ENCODE measurements around the gene ADI1. TPM values are rescaled to one million over a fixed set of nuclear protein-coding genes. Genes with fewer than 3 reads are reported as not detected.

The ADI1 gene
- total RNA-seq, 2 donors from 2014 or later = 18.8 to 22.3 TPM

DNA sequence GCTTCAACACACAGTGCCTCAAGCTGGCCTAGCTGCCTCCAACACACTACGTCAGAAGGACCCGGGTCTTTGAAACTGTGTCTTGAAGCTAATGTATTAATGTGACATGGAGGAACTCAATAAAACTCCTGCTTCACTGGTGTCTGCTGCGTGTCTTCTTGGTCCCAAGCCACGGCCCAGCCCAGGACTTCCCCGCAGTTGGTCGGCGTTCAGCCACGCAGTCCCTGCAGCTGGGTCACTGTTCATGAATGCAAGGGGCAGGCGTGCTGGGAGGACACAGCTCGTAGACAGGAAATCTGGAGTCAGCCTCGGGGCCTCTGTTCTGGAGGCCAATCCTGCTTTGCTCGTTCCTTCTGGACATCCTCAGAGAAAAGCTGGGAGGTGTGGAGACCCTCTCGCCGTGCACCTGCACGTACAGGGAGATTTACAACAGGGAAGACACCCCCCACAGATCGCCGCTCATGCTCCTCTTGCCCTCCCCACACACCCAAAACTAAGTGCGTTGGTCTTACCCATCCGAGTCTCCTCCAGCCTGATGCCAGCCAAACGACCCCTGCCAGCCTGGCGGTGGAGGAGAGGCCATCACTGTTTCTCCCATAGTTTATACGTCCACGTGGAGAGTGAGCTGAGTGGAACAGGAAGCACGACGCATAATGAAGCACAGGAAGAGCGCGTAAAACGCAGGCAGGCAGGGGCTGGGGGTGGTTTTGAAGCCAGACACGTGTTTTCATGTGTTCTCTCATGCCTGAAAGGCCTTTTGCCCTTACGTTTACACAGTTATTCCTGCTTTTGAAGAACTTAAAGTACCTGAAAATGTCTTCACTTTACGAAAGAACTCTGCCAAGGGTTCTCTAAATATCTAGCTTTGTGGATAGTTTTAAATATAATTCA lies 39.7 kb downstream of the ADI1 start:
- no peak for ATAC-seq
- Histone ChIP-seq H3K27ac (no peak overlapping the region), H3K4me1 (peaks cover 8% of the 10 kb centered on the region), H3K27me3 (no peaks in the 10 kb centered on the region), H3K36me3 (replicated peaks in 1 of 2; ENCODE audit: insufficient read depth in 1 of 2, low read depth in 2 of 2) (peaks cover 0 to 8% of the 10 kb centered on the region in 2 donors), H3K4me3 (no peak overlapping the region), H3K9me3 (no peaks in the 10 kb centered on the region)
- 86 to 91% methylated on average over 25 to 31 of the region's 31 CpGs for WGBS, 2 donors
- DNase-seq = no peak
- TF ChIP-seq POLR2A (IDR thresholded peaks at IDR 0.05) (no peak), CTCF (IDR thresholded peaks at IDR 0.05) (no peak)
- intact Hi-C loops (cut with DNase I) = no loop called here

DNA sequence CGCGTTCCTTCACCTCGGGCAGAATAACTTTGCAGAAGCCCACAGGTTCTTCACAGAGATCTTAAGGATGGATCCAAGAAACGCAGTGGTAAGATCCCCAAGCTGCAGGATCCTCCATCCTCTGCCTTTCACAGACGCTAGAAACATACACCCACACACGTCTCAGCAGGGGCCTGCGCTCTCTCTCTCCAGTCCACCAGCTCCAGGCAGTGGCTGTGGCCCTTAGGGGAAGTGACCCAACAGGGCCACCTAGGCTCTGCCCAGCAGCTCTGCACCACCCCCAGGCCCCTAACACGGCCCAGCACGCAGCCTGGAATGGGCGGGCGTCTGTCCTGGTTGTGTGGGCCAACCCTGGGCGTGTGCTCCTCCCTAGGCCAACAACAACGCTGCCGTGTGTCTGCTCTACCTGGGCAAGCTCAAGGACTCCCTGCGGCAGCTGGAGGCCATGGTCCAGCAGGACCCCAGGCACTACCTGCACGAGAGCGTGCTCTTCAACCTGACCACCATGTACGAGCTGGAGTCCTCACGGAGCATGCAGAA lies 40.4 kb downstream of the ADI1 start:
- peaks cover 0 to 8% of the 10 kb centered on the region in 2 donors for H3K36me3 ChIP-seq (replicated peaks in 1 of 2; ENCODE audit: insufficient read depth in 1 of 2, low read depth in 2 of 2)
- 75 to 91% methylated on average over 4 to 15 of the region's 19 CpGs for WGBS, 2 donors
- H3K27ac ChIP-seq = no peak overlapping the region
- ATAC-seq (no peak), DNase-seq (no peak)
- H3K27me3 ChIP-seq = no peaks in the 10 kb centered on the region
- H3K4me3 ChIP-seq = no peak overlapping the region
- no peaks in the 10 kb centered on the region for H3K9me3 ChIP-seq
- intact Hi-C loops (cut with DNase I) = no loop called here
- peaks cover 8% of the 10 kb centered on the region for H3K4me1 ChIP-seq
- TF ChIP-seq POLR2A (IDR thresholded peaks at IDR 0.05) (no peak), CTCF (IDR thresholded peaks at IDR 0.05) (no peak)

- WGBS, 2 donors = 76 to 80% methylated on average over 5 of the region's 5 CpGs
- Histone ChIP-seq H3K27ac (no peak overlapping the region), H3K27me3 (no peaks in the 10 kb centered on the region), H3K4me1 (peaks cover 8% of the 10 kb centered on the region), H3K4me3 (no peak overlapping the region), H3K9me3 (no peaks in the 10 kb centered on the region), H3K36me3 (replicated peaks in 1 of 2; ENCODE audit: insufficient read depth in 1 of 2, low read depth in 2 of 2) (peaks cover 0 to 9% of the 10 kb centered on the region in 2 donors)
- TF ChIP-seq POLR2A (IDR thresholded peaks at IDR 0.05) = no peak
- TF ChIP-seq CTCF (IDR thresholded peaks at IDR 0.05) = no peak
- DNase-seq (no peak), ATAC-seq (no peak)
- intact Hi-C loops (cut with DNase I) = no loop called here
Measured at GRCh38 chr2:3476985-3477327, 42.4 kb downstream of the ADI1 start.

DNA sequence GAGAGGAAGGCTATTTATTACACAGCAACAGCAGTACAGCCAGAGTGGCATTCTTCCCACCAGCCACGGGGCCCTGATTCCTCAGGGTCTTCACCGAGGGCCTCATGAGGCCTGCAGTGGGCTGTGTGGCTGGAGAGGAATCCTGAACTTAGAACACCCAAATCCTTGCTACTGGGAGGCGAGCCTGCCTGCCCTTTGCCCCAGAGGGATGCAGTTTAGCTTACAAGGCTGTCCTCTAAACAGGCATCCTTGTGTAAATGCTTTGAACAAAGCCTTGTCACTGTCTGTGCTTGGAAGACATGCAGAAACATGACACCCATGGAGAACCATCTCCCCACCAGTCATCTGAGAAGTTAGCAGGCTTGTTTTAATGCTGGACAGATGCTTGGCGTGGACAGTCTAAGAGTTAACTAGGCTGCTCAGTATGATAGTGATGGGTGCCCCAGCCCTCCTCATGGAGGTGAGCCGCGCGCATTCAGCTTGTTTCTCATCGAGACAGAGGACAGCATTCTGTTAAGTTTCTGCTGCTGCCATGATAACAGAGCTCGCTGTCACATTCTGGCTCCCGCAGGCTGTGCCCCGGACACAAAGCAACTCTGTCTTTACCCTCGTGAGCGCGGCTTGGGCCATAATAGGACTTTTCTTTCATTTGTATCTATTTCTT lies 42.9 kb downstream of the ADI1 start:
- no peak for DNase-seq
- intact Hi-C loops (cut with DNase I) = no loop called here

More for the DNA sequence above, 42.9 kb downstream of the ADI1 start:
- Histone ChIP-seq H3K36me3 (replicated peaks in 1 of 2; ENCODE audit: insufficient read depth in 1 of 2, low read depth in 2 of 2) (peaks cover 0 to 9% of the 10 kb centered on the region in 2 donors), H3K27ac (no peak overlapping the region), H3K9me3 (no peaks in the 10 kb centered on the region), H3K4me3 (no peak overlapping the region), H3K27me3 (no peaks in the 10 kb centered on the region), H3K4me1 (peaks cover 8% of the 10 kb centered on the region)
- 81 to 85% methylated on average over 14 of the region's 14 CpGs for WGBS, 2 donors
- no peak for ATAC-seq
- no peak for TF ChIP-seq POLR2A (IDR thresholded peaks at IDR 0.05)
- no peak for TF ChIP-seq CTCF (IDR thresholded peaks at IDR 0.05)

Data from body of pancreas (tissue), 4 donors.